C4-2B (cell line): ENCODE measurements around the gene PIGN.

Source experiments
- ZFX ChIP-seq: fragments of 450-650 bp; IDR thresholded peaks from 2 replicates; pipeline ENCODE4 v1.6.1; 2017
- TF ChIP-seq, protein P1 (sequence below): fragments of 450-650 bp; conservative IDR thresholded peaks from 2 replicates; pipeline ENCODE4 v1.5.1; 2017; ENCODE audit warnings: mild to moderate bottlenecking

DNA sequence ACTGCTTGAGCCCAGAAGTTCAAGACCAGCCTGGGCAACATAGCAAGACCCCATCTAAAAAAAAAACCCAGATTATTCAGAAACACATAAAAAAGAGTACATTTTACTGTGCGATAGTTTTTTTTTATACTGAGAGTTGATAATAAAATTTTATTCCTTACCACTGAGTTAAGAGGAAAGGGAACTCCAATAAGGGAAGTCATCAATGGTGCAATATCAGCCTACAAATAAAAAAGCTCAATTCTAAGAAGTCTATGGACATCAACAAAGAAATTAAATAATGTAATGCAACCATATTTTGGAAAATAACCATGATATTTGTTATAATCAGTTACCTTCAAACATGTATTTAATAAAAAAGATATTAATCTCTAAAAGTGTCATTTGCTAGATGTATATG, 46.6 kb downstream of the PIGN start:
- TF ChIP-seq, protein P1, sequence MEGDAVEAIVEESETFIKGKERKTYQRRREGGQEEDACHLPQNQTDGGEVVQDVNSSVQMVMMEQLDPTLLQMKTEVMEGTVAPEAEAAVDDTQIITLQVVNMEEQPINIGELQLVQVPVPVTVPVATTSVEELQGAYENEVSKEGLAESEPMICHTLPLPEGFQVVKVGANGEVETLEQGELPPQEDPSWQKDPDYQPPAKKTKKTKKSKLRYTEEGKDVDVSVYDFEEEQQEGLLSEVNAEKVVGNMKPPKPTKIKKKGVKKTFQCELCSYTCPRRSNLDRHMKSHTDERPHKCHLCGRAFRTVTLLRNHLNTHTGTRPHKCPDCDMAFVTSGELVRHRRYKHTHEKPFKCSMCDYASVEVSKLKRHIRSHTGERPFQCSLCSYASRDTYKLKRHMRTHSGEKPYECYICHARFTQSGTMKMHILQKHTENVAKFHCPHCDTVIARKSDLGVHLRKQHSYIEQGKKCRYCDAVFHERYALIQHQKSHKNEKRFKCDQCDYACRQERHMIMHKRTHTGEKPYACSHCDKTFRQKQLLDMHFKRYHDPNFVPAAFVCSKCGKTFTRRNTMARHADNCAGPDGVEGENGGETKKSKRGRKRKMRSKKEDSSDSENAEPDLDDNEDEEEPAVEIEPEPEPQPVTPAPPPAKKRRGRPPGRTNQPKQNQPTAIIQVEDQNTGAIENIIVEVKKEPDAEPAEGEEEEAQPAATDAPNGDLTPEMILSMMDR: no peak
- no peak for TF ChIP-seq ZFX
